OCI-LY1 (cell line): ENCODE measurements around the gene MAP3K9.

Source experiments
- H2AFZ ChIP-seq: fragments of 200-600 bp; sonication (generic), shearing (Covaris generic); 2 replicates; pipeline ENCODE4 v1.6.0; 2014; ENCODE audit warnings: antibody characterized with exemption, mild to moderate bottlenecking, low read length
- H3F3A ChIP-seq: fragments of 200-600 bp; sonication (generic), shearing (Covaris generic); 2 replicates; pipeline ENCODE4 v1.6.0; 2014; ENCODE audit warnings: mild to moderate bottlenecking, antibody characterized with exemption, low read length, moderate library complexity; ENCODE audit not compliant: insufficient read depth
- H3K27ac ChIP-seq: fragments of 200-600 bp; sonication (generic); 2 replicates; pipeline ENCODE4 v1.5.1; 2014; ENCODE audit warnings: low read length, mixed run types, mild to moderate bottlenecking, low read depth; ENCODE audit not compliant: poor library complexity, severe bottlenecking
- H3K27me3 ChIP-seq: fragments of 200-600 bp; sonication (generic); 2 replicates; pipeline ENCODE4 v1.6.0; 2014; ENCODE audit warnings: antibody characterized with exemption, mild to moderate bottlenecking, low read length, moderate library complexity; ENCODE audit not compliant: insufficient read depth
- H3K36me3 ChIP-seq: fragments of 200-600 bp; sonication (generic); 2 replicates; pipeline ENCODE4 v1.6.1; 2014; ENCODE audit warnings: mild to moderate bottlenecking, antibody characterized with exemption, low read length, moderate library complexity, mixed read lengths; ENCODE audit not compliant: insufficient read depth
- H3K4me1 ChIP-seq: fragments of 200-600 bp; sonication (generic); 2 replicates; pipeline ENCODE4 v1.5.1; 2014; ENCODE audit warnings: mild to moderate bottlenecking, low read length, moderate library complexity; ENCODE audit not compliant: insufficient read depth, severe bottlenecking
- H3K4me2 ChIP-seq: fragments of 200-600 bp; sonication (generic), shearing (Covaris generic); 2 replicates; pipeline ENCODE4 v1.6.1; 2014; ENCODE audit warnings: low read length
- H3K4me3 ChIP-seq: fragments of 200-600 bp; sonication (generic); 2 replicates; pipeline ENCODE4 v1.5.1; 2014; ENCODE audit warnings: low read length, low read depth, mild to moderate bottlenecking, mixed read lengths; ENCODE audit not compliant: poor library complexity, severe bottlenecking
- H3K79me2 ChIP-seq: fragments of 200-600 bp; shearing (Covaris generic); 2 replicates; pipeline ENCODE4 v1.6.1; 2016; ENCODE audit warnings: mixed run types, low read length, mixed read lengths; ENCODE audit not compliant: insufficient read depth
- H3K9ac ChIP-seq: fragments of 200-600 bp; sonication (generic), shearing (Covaris generic); 2 replicates; pipeline ENCODE4 v1.6.1; 2014; ENCODE audit warnings: mild to moderate bottlenecking, low read length, mixed read lengths
- H3K9me2 ChIP-seq: fragments of 200-600 bp; sonication (generic), shearing (Covaris generic); 2 replicates; pipeline ENCODE4 v1.6.1; 2014; ENCODE audit warnings: low read depth, mild to moderate bottlenecking, low read length, mixed read lengths
- H3K9me3 ChIP-seq: fragments of 200-600 bp; shearing (Covaris generic); 2 replicates; pipeline ENCODE4 v1.6.1; 2014; ENCODE audit warnings: low read length, mixed read lengths
- H4K20me1 ChIP-seq: fragments of 200-600 bp; sonication (generic), shearing (Covaris generic); 2 replicates; pipeline ENCODE4 v1.6.0; 2016; ENCODE audit warnings: mild to moderate bottlenecking, low read length; ENCODE audit not compliant: insufficient read depth
- EZH2 ChIP-seq: fragments of 200-600 bp; sonication (generic), shearing (Covaris generic); IDR thresholded peaks from 2 replicates; pipeline ENCODE4 v1.8.0; 2017; ENCODE audit warnings: borderline replicate concordance, mixed run types, mild to moderate bottlenecking, antibody characterized with exemption, low read length, moderate library complexity, mixed read lengths
- TF ChIP-seq, protein P1 (sequence below): fragments of 200-600 bp; sonication (generic), shearing (Covaris generic); IDR thresholded peaks from 2 replicates; pipeline ENCODE4 v1.5.1; 2017; ENCODE audit warnings: mild to moderate bottlenecking, antibody characterized with exemption, low read length, moderate library complexity, mixed read lengths

MAP3K9 gene

DNA sequence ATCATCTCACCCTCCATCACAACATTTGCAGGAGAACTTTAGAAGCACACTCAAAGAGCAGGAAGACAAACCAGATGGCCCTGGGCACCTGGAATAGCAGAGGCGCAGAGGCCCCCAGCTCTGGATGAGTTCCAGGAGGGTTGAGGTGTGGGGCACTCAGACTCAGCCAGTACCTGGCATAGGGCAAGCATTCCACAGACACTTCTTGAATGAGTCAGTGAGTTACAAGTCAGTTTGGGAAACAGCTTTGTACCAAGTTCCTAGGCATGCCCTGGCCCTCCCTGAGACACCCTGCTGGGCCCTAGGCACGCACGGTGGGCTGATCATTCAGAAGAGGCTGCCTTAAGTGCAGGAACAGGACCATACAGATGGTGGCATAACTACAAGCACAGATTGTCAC, 54.3 kb downstream of the MAP3K9 start:
- Histone ChIP-seq H3F3A (no peaks in the 10 kb centered on the region), H3K27me3 (no peaks in the 10 kb centered on the region), H3K4me1 (no peaks in the 10 kb centered on the region), H2AFZ (no peak overlapping the region), H3K27ac (no peak overlapping the region), H3K79me2 (no peaks in the 10 kb centered on the region), H3K36me3 (peaks cover 27% of the 10 kb centered on the region), H4K20me1 (no peaks in the 10 kb centered on the region), H3K4me3 (no peak overlapping the region), H3K9ac (no peak overlapping the region), H3K4me2 (no peak overlapping the region), H3K9me2 (no peaks in the 10 kb centered on the region), H3K9me3 (no peaks in the 10 kb centered on the region)
- TF ChIP-seq EZH2: no peak
- TF ChIP-seq, protein P1, sequence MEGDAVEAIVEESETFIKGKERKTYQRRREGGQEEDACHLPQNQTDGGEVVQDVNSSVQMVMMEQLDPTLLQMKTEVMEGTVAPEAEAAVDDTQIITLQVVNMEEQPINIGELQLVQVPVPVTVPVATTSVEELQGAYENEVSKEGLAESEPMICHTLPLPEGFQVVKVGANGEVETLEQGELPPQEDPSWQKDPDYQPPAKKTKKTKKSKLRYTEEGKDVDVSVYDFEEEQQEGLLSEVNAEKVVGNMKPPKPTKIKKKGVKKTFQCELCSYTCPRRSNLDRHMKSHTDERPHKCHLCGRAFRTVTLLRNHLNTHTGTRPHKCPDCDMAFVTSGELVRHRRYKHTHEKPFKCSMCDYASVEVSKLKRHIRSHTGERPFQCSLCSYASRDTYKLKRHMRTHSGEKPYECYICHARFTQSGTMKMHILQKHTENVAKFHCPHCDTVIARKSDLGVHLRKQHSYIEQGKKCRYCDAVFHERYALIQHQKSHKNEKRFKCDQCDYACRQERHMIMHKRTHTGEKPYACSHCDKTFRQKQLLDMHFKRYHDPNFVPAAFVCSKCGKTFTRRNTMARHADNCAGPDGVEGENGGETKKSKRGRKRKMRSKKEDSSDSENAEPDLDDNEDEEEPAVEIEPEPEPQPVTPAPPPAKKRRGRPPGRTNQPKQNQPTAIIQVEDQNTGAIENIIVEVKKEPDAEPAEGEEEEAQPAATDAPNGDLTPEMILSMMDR: no peak

DNA sequence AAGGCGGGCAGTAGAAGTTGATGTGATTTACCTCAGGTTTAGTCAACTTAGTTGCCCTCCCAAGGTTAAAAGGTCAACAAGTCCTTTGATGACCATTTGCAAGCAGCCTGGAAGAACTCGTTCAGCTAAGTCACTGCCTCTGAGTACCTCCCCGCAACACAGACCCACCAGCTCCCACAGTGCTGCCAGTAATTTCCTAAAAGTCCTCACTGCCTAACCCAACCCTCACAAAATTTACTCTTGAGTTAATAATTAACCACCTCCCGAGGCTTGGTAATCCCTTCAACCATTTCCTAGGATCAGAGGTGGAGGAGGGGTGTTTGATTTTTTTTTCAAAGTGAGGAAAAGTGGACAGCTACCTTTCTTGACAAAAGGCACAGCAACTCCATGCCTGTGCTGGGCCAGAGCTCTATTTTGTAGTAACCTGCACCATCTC, 55.8 kb downstream of the MAP3K9 start:
- Histone ChIP-seq H3F3A (no peaks in the 10 kb centered on the region), H4K20me1 (no peaks in the 10 kb centered on the region), H3K9ac (no peak overlapping the region), H3K4me3 (no peak overlapping the region), H3K4me2 (no peak overlapping the region), H3K79me2 (no peaks in the 10 kb centered on the region), H3K27ac (no peak overlapping the region), H3K27me3 (no peaks in the 10 kb centered on the region), H2AFZ (no peak overlapping the region), H3K36me3 (peaks cover 36% of the 10 kb centered on the region; the same call in 1 of the 2 replicates), H3K4me1 (no peaks in the 10 kb centered on the region), H3K9me2 (no peaks in the 10 kb centered on the region), H3K9me3 (no peaks in the 10 kb centered on the region)
- TF ChIP-seq, protein P1: no peak
- no peak for TF ChIP-seq EZH2

DNA sequence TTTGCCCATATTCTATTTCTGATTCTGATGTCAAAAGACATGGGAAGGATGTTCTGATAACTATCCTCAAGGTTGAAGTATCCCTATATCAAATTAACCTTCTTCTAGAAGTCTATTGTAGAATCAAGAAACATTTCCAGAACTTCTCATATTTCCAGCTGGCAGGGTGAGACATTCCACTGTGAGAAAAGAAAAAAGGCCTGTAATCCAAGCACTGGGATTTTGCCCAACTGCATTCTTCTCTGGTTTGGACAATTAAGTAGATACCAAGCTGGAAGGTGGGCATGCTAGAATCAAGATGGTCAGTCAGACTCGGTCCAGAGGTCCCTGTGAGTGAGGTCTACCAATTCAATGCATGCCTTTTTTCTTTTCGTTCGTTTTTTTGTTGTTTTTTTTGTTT, 60.9 kb downstream of the MAP3K9 start:
- no peaks in the 10 kb centered on the region for H4K20me1 ChIP-seq
- no peaks in the 10 kb centered on the region for H3K9me3 ChIP-seq
- no peak overlapping the region for H3K9ac ChIP-seq
- H2AFZ ChIP-seq: no peak overlapping the region
- H3K9me2 ChIP-seq: no peaks in the 10 kb centered on the region
- no peaks in the 10 kb centered on the region for H3K27me3 ChIP-seq
- no peaks in the 10 kb centered on the region for H3K79me2 ChIP-seq
- no peak overlapping the region for H3K4me2 ChIP-seq
- peaks cover 45% of the 10 kb centered on the region for H3K36me3 ChIP-seq
- H3K4me3 ChIP-seq: no peak overlapping the region
- no peaks in the 10 kb centered on the region for H3F3A ChIP-seq
- H3K4me1 ChIP-seq: no peaks in the 10 kb centered on the region
- no peak overlapping the region for H3K27ac ChIP-seq
- TF ChIP-seq, protein P1: no peak
- no peak for TF ChIP-seq EZH2
